Caco-2 (cell line): ENCODE data around the gene ZDHHC17. TPM values are rescaled to one million over a fixed set of nuclear protein-coding genes. Genes with fewer than 3 reads are reported as not detected.

Experiments used
- Bru-seq: library from RNA; stranded (reverse); fragments of 400-500 nt; gene quantifications from one replicate; lab custom pipeline; 2021; lab: Mats Ljungman, UMichigan
- BruChase-seq, 2 experiments: library from RNA; stranded (reverse); fragments of 400-500 nt; gene quantifications; one replicate each; lab custom pipeline; 2021; lab: Mats Ljungman, UMichigan
- BruUV-seq: library from RNA; stranded (reverse); fragments of 400-500 nt; replicated peaks from 2 replicates; lab custom pipeline; 2021; lab: Mats Ljungman, UMichigan
- CTCF ChIA-PET: fragments of 300-600 bp; sonication (Branson Sonifier 250); formaldehyde crosslinking; loops from one replicate; lab custom pipeline; 2022; ENCODE audit warnings: antibody characterized with exemption; lab: Charles Lee
- POLR2A ChIA-PET: fragments of 300-600 bp; sonication (Branson Sonifier 250); formaldehyde crosslinking; loops from one replicate; lab custom pipeline; 2022; ENCODE audit warnings: antibody characterized with exemption; lab: Charles Lee
- DNase-seq, 2 experiments: peaks; one replicate each; pipeline versions ENCODE4 v3.0.0 to v3.0.0-alpha.2; 2020 to 2022
- H3K27me3 ChIP-seq: replicated peaks from 2 replicates; pipeline ENCODE4 v1.6.0; 2011; ENCODE audit warnings: low read length; ENCODE audit not compliant: control insufficient read depth, insufficient read depth
- H3K36me3 ChIP-seq: 2 replicates; pipeline ENCODE4 v1.5.1; 2011; ENCODE audit warnings: low read length; ENCODE audit not compliant: control insufficient read depth, insufficient read depth
- H3K4me1 ChIP-seq: fragments of 250-450 bp; sonication (Bioruptor Pico); 2 replicates; pipeline ENCODE4 v1.5.1; 2020; ENCODE audit warnings: mild to moderate bottlenecking
- H3K4me3 ChIP-seq: 2 replicates; pipeline ENCODE4 v1.5.1; 2011; ENCODE audit warnings: low read depth, mild to moderate bottlenecking, control low read depth, low read length
- H3K9me3 ChIP-seq: fragments of 250-450 bp; sonication (Bioruptor Pico); 2 replicates; pipeline ENCODE4 v1.5.1; 2020; ENCODE audit warnings: mild to moderate bottlenecking, moderate library complexity
- H3K27ac Mint-ChIP-seq: one replicate; pipeline ENCODE4 v1.8.0; 2022; ENCODE audit warnings: mixed read lengths; ENCODE audit not compliant: unreplicated experiment
- H3K27me3 Mint-ChIP-seq: one replicate; pipeline ENCODE4 v1.8.0; 2022; ENCODE audit warnings: mixed read lengths; ENCODE audit not compliant: insufficient read depth, unreplicated experiment
- H3K36me3 Mint-ChIP-seq: one replicate; pipeline ENCODE4 v1.8.0; 2022; ENCODE audit warnings: mild to moderate bottlenecking, mixed read lengths; ENCODE audit not compliant: insufficient read depth, unreplicated experiment
- H3K4me1 Mint-ChIP-seq: one replicate; pipeline ENCODE4 v1.8.0; 2022; ENCODE audit warnings: low read depth, mixed read lengths; ENCODE audit not compliant: unreplicated experiment
- H3K4me3 Mint-ChIP-seq: one replicate; pipeline ENCODE4 v1.8.0; 2022; ENCODE audit warnings: mild to moderate bottlenecking, moderate library complexity, mixed read lengths; ENCODE audit not compliant: unreplicated experiment
- H3K9me3 Mint-ChIP-seq: one replicate; pipeline ENCODE4 v1.8.0; 2022; ENCODE audit warnings: mixed read lengths; ENCODE audit not compliant: unreplicated experiment
- intact Hi-C: fragments of 100-400 bp; cut with micrococcal nuclease; formaldehyde crosslinking; loops from one replicate; pipeline ENCODE4 v1.10.0; 2022; ENCODE audit not compliant: unreplicated experiment
- long read RNA-seq: library from polyadenylated mRNA; stranded (forward); transcript quantifications from one replicate; pipeline ENCODE4 v2.0.0, GENCODE V29; 2022
- total RNA-seq: library from RNA; stranded (reverse); gene quantifications from 2 replicates; pipeline ENCODE4 v1.2.3, GENCODE V29; 2022
- TF ChIP-seq, protein P1 (sequence below), 2 experiments: fragments of 200-600 bp in 1 of 2; IDR thresholded peaks; 1 replicate in 1 of 2; 2 replicates in 1 of 2; pipeline versions ENCODE4 v1.5.1 to v1.8.0; 2011 to 2022; ENCODE audit warnings: antibody characterized with exemption in 1 of 2, control low read depth in 1 of 2, inconsistent platforms in 1 of 2, low read depth in 1 of 2, low read length in 1 of 2, mild to moderate bottlenecking in 1 of 2, moderate library complexity in 1 of 2; ENCODE audit not compliant: insufficient read depth in 1 of 2, severe bottlenecking in 1 of 2, unreplicated experiment in 1 of 2

ZDHHC17 gene, protein sequence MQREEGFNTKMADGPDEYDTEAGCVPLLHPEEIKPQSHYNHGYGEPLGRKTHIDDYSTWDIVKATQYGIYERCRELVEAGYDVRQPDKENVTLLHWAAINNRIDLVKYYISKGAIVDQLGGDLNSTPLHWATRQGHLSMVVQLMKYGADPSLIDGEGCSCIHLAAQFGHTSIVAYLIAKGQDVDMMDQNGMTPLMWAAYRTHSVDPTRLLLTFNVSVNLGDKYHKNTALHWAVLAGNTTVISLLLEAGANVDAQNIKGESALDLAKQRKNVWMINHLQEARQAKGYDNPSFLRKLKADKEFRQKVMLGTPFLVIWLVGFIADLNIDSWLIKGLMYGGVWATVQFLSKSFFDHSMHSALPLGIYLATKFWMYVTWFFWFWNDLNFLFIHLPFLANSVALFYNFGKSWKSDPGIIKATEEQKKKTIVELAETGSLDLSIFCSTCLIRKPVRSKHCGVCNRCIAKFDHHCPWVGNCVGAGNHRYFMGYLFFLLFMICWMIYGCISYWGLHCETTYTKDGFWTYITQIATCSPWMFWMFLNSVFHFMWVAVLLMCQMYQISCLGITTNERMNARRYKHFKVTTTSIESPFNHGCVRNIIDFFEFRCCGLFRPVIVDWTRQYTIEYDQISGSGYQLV
- total RNA-seq (31.1 and 32.2 TPM in 2 replicates), Bru-seq, nascent RNA (percentile 83 among the genes with signal in this experiment), BruChase-seq, experiment 1, labeled RNA remaining after a 2-hour chase (percentile 81 among the genes with signal in this experiment), BruChase-seq, experiment 2, labeled RNA remaining after a 6-hour chase (percentile 76 among the genes with signal in this experiment)
- long read RNA-seq, full-length matches to known transcripts: 2 of 7 reads
- long read RNA-seq, partial matches to known transcripts: 1 of 7 reads
- long read RNA-seq, other reads (novel, unspliced or antisense): 4 of 7 reads

DNA sequence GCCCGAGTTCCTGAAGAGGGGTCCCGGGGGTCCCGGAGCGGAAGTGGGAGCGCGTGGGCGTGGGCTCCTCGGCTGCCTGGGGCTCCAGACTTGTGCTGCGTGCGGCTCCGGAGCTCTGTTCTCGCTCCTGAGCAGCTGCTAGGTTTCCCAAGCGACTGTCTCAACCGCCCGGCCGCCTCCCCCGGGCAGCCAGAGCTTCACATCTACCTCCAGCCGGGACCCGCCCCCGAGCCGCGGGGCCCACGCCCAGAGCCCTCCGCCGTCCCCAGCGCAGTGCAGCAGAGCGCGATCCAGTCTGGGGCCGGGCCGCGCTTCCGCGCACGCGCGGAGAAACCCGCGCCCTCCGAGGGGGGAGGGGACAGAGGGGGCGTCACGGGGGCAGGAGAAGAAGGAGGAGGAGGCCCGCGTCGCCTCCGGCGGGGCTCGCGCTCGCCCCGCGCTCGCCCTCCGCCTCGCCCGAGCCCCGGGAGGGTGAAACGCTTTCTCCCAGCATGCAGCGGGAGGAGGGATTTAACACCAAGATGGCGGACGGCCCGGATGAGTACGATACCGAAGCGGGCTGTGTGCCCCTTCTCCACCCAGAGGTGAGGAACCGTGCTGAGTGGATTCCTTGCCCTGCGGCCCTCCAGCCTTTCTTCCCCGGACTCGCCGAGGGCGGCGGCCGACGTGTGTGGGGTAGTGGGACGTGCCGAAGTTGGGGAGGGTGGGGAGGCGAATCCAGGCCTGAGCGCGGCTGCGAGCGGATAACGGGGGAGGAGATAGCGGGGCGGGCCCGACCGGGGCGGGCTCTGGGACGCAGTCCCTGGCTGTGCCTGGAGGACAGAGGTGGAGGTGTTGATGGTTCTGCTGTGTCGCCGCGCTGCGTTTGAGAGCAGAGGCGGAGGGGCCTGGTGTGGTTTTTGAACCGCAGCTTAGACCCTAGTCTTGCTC is at the start of gene ZDHHC17:
Gene ZDHHC17, plus strand, starts transcription at position 370 of the 930 bp plus-strand sequence. Its CDS starts 122 bp downstream, at position 492.
- CTCF ChIA-PET: interaction anchor here (0.6 to 0.8 kb wide), 2 partner anchors 43 to 44 kb away, joined by 3 to 4 read pairs; no protein-coding TSS in a partner anchor
- H3K4me1 Mint-ChIP-seq: peaks cover 18% of the 10 kb centered on the region
- TF ChIP-seq, protein P1, sequence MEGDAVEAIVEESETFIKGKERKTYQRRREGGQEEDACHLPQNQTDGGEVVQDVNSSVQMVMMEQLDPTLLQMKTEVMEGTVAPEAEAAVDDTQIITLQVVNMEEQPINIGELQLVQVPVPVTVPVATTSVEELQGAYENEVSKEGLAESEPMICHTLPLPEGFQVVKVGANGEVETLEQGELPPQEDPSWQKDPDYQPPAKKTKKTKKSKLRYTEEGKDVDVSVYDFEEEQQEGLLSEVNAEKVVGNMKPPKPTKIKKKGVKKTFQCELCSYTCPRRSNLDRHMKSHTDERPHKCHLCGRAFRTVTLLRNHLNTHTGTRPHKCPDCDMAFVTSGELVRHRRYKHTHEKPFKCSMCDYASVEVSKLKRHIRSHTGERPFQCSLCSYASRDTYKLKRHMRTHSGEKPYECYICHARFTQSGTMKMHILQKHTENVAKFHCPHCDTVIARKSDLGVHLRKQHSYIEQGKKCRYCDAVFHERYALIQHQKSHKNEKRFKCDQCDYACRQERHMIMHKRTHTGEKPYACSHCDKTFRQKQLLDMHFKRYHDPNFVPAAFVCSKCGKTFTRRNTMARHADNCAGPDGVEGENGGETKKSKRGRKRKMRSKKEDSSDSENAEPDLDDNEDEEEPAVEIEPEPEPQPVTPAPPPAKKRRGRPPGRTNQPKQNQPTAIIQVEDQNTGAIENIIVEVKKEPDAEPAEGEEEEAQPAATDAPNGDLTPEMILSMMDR (IDR thresholded peaks at IDR 0.05; ENCODE audit: insufficient read depth in 1 of 2, low read depth in 1 of 2, low read length in 1 of 2, severe bottlenecking in 1 of 2, unreplicated experiment in 1 of 2): no peak
- no peaks in the 10 kb centered on the region for H3K9me3 Mint-ChIP-seq
- BruUV-seq: no TSS peak
- H3K27ac Mint-ChIP-seq: peak within 1 kb of the TSS; percentile 92
- H3K36me3 ChIP-seq: no peaks in the 10 kb centered on the region
- H3K4me3 ChIP-seq: peak within 1 kb of the TSS; percentile 98
- peaks cover 29% of the 10 kb centered on the region for H3K4me1 ChIP-seq
- peaks cover 25% of the 10 kb centered on the region for H3K36me3 Mint-ChIP-seq
- no peaks in the 10 kb centered on the region for H3K27me3 Mint-ChIP-seq
- intact Hi-C loops: loop anchor here (1.0 to 2.0 kb wide), 3 partner anchors 27 to 143 kb away; no protein-coding TSS in a partner anchor
- H3K4me3 Mint-ChIP-seq: peak within 1 kb of the TSS; percentile 95
- no peaks in the 10 kb centered on the region for H3K9me3 ChIP-seq
- POLR2A ChIA-PET: interaction anchor here (0.6 to 0.9 kb wide), 6 partner anchors 14 to 524 kb away, joined by 3 to 6 read pairs (median 4); no protein-coding TSS in a partner anchor
- no peaks in the 10 kb centered on the region for H3K27me3 ChIP-seq
- DNase-seq: peak; percentile 95 to 97

DNA sequence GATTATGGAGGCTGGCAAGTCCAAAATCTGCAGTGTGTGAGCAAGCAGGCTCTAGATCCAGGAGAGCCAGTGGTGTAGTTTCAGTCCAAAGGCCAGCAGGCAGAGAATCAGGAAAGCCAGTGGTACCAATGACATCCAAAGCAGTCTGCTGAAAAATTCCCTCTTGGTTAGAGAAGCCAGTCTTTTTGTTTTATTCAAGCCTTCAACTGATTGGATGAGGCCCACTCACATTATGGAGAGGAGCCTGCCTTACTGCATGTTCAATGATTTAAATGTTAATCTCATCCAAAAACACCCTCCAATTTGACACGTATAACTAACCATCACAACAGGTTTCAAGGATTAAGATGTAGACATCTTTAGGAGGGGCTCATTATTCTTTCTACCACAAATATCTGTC is 49.5 kb upstream of the ZDHHC17 start:
- no TSS peak for BruUV-seq
- no peak overlapping the region for H3K4me3 ChIP-seq
- no peaks in the 10 kb centered on the region for H3K9me3 ChIP-seq
- no peak overlapping the region for H3K27ac Mint-ChIP-seq
- H3K36me3 ChIP-seq: no peaks in the 10 kb centered on the region
- peaks cover 40% of the 10 kb centered on the region for H3K4me1 ChIP-seq
- intact Hi-C loops: no loop called here
- DNase-seq: no peak
- TF ChIP-seq, protein P1 (IDR thresholded peaks at IDR 0.05; ENCODE audit: insufficient read depth in 1 of 2, low read depth in 1 of 2, low read length in 1 of 2, severe bottlenecking in 1 of 2, unreplicated experiment in 1 of 2): no peak
- peaks cover 20% of the 10 kb centered on the region for H3K9me3 Mint-ChIP-seq
- no peaks in the 10 kb centered on the region for H3K27me3 ChIP-seq
- ChIA-PET POLR2A (no interaction called here), CTCF (no interaction called here)
- peaks cover 22% of the 10 kb centered on the region for H3K4me1 Mint-ChIP-seq
- no peak overlapping the region for H3K4me3 Mint-ChIP-seq
- no peaks in the 10 kb centered on the region for H3K27me3 Mint-ChIP-seq
- H3K36me3 Mint-ChIP-seq: no peaks in the 10 kb centered on the region
